ENCODE results near the gene TTC7B.

Gene TTC7B

DNA sequence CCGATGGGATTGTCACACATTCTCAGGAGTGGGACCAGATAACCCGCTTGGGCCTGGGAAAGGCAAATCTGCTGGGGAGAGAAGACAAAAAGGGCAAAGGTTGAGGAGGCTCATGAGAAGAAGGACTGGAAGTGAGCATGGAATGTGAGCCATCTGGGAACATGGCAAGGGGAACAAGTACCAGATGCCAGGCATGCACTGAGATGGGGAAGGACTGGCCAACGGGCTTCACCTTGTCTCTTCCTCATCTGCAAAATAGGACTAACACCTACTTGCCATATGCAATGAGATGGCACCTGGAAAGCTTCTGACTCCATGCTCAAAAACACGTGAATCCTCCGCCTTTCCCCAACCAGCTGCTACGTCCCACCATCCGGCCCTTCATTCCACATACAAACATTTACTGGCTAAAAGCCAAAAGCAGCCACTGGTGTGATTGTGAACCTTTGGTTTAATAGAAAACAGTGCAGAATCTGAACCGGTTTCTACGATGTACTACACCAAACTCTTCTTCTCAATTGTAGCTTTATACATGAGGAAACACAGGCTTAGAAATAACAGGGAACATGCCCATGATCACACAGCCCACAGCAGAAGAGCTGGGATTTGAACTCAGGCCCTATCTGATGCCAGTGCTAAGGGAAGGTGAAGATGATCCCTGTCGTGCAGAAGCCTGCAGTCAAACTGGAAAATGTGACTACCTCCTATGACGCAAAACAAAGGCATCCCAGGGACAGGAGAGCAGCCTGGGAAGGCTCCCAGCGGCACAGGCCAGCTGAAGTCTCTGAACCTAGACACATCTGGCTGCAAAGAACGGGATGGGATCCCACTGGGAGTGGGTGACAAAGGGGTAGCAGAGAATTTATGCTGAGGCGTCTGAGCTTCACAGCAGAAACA, 112.1 kb downstream of the TTC7B start:
- no peak for DNase-seq (ENCODE audit: low spot score)

DNA sequence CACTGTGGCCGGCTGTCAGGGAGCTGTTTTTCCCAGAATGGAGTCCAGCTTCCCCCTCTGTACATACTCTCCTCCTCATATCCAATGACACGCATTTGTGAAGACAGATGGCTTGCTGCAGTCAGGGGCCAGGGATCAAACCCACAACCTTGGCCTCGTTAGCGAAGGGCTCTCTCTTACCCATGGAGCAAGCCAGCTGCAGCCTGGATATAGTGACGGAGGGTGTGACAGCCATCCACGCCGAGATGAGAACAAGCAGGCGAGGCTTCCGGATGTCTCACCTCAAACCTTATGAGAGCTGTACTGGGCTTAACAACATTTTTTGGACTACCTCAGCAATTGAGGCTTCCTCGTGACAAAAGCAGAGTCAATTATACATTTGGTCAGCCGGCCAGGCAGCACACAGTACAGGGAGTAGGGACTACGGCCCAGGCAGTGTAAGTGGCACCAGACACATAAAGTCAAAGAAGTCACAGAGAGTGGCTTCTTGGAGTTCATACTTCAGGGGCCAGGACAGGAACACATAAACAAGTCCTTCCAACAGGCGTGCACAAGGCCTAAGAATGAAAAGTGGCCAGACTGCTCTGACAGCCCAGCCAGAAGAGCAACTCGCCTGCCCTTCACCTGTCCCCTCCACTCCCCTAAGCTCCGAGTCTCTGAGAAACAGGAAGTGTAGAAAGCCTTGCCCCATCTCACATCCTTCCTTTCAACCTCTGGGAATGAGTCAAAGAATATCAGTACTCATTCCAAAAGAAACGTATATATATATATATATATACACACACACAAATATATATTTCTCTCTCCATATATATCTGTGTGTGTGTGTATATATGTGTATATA, 115.1 kb downstream of the TTC7B start:
- DNase-seq (ENCODE audit: low spot score): peak; percentile 34

DNA sequence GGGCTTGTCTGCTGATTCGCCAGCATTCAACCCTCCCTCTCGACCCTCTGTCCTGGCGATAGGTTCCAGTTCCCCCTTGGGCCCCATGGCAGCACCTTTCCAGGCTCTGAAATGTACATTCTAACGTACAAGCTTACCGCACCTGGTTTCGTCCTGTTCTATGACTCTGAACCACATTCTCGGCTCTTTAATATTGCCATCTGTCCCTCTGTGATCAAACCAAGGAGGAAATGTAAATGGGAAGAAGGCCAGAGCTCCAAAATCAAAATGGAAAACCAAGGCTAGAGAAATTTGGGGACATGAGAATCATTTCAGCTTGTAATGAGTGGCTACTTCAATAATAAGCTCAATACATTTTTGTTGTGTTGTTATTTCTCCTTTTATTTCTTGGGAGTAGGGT, 117.2 kb downstream of the TTC7B start:
- no peak for DNase-seq (ENCODE audit: low spot score)

DNA sequence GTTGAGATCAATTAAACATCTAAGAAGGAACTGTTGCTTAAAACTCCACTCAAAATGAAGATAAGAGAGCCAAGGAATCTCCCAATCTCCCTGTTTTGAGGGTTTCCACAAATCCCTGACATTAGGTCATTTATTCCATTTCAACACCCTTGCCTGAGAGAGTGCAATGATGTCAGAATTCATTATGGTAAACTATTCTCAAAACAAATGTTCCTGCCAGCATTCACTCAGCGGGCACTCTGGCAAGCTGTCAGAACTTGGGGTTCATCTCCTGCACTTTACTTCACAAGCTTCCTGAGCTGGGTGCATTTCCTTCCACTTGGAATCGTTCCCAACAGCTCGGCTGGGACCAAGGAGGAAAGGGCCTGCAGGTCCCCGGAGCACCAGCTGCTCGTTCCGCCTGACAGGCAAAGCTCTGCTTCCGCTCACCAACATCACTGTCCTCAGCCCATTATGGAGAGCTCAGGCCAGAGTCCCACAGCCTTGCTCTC, 117.8 kb downstream of the TTC7B start:
- DNase-seq (ENCODE audit: low spot score): no peak

DNA sequence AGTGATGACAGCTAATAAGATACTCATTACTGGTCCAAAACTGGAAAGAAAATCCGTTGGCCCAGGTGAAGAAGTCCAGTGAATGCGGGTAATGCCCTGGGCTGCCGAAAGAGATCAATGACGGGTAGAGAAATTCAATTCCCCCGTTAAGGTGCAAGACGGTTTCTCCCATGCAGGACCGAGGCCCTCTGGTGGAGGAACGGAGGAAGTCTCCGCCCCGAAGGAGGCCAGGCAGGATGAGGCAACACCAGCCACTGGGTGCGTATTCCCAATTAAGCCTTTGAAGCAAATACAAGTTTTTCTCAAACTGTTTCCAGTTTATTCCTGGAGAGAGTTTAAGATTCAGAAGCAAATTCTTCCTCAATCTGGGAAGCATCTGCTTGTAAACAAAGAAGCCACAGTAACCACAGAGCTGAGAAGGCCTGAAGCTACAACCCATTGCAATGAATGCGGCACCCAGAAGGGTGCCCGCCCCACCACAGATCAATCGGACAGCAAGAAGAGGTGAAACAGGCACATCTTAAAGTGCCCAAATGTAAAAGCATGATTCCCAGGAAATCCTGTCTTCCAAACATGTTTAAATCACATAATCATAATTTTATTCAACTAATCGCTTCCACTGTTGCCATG, 118.5 kb downstream of the TTC7B start:
- DNase-seq (ENCODE audit: low spot score): peak; percentile 79

DNA sequence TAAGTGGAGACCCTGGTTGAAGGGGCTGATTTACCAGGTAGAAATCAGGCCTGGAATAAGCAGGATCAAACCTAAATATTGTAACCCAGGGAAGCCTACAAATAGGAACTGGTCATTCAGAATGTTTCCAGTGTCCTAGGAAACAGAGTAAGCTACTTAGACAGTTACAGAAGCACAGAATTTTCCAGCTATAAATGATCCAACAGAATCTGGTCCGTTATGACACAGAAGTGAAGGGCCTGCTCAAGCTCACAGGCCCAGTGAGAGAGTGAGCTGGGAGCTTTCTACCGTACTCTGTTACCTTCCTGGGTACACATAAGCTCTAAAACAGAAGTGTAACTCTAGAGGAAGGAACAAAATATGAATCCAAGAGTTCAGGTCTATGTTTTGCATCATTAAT, 119.1 kb downstream of the TTC7B start:
- DNase-seq (ENCODE audit: low spot score): no peak

DNA sequence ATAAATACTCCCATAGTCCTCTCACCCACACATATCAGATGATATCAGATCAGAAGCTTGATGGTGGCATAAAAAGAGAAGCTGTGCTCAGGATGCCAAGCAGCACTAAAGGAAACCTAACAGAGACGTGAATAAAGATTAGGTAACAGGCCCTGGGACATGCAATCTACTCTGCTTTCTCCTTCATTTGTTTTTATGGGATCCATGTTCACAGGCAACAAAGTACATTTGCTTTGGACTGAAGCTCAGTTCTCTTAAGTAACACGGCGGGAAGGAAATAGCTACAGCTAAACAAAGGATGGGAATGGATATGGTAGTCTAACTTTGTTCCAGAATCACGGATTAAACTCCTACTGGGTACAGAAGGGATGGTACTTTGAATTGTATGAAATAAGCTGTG, 119.5 kb downstream of the TTC7B start:
- DNase-seq (ENCODE audit: low spot score): no peak

DNA sequence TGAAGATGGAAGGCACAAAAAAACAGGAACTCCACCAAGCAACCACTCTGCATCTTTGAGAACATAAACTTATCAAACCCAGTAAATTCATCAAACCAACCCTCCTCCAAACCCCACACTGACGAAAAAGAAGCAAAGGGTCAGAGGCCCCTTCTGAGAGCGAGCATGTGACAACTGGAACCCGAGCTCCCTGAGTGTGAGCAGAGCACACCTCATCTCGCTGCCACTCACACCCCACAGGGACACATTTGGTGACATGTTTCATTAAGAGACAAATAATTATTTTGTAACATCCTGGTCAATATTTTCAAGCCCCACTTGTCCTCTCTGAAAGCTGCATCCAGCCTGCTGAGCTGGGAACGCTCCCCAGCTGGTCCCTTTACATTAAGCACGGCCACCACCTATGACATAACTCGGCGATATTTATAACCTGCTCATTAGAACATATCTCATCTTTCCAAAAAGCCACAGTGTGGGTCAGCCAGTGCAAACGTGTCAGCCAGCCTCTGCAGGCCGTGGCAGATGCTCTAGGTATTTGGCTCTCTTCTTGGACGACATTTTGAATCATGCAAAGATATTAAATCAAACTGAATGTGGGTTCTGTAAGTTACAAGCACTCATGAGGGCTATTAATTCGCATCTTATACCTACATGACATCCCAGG, 120.1 kb downstream of the TTC7B start:
- DNase-seq (ENCODE audit: low spot score): no peak

DNA sequence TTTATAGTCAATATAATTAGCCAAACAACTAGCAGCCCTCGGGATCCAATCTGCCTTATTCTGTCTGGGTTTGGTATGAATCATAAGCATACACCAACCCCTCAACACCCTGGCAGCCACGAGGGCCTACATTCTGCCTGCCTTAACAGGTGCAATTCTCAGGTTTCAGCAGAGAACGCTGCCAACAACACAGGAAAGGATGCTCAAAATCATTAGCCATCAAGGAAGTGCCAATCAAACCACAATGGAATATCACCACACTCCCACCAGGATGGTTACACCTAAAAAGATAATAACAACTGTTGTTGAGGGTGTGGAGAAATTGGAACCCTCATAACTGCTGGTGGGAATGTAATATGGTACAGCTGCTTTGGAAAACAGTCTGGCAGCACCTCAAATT, 122.8 kb downstream of the TTC7B start:
- no peak for DNase-seq (ENCODE audit: low spot score)

DNA sequence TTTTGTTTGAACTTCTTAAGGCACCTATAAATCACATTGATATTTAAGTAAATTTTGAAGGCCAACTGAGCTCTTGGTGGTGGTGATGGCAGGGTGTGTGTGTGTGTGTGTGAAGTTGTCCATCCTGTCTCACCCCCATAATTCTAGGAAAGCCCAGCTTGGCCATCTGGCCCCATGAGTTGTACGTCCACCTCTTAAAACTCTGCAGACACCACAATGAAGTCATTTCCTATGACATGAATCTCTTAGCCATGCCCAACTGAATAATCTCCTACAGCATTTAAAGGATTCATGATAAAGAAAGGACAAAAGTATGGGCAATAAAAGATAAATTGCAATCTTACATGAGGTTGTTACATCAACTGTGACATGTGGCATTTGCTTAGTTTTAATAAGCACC, 123.4 kb downstream of the TTC7B start:
- DNase-seq (ENCODE audit: low spot score): no peak

DNA sequence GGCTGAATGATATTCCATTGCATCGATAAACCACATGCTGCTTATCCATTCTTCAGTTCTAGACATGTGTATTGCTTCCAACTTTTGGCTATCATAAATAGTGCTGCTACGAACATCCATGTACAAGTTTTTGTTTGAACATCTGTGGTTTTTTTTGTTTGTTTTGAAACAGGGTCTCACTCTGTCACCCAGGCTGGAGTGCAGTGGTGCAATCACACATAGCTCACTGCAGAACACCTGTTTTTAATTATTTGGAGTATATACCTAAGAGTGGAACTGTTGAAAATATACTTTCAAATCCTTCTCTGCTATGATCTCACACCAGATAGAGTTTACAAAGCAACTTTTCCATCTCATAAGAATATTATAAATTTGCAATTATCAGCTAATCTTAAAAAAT, 124.2 kb downstream of the TTC7B start:
- DNase-seq (ENCODE audit: low spot score): no peak

DNA sequence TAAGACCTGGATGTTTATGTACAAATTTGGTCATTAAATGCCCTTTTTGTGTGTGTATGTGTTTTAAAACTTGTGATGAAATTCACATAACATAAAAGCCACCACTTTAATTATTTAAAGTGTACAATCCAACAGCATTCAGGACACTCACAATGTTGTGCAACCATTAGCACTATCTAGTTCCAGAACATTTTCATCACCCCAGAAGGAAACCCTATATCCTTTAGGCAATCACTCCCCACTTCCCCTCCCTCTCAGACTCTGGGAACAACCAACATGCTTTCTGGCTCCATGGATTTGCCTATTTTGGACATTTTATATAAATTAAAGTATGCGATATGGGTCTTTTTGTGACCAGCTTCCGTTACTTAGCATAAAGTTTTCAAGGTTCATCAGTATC, 124.6 kb downstream of the TTC7B start:
- no peak for DNase-seq (ENCODE audit: low spot score)

DNA sequence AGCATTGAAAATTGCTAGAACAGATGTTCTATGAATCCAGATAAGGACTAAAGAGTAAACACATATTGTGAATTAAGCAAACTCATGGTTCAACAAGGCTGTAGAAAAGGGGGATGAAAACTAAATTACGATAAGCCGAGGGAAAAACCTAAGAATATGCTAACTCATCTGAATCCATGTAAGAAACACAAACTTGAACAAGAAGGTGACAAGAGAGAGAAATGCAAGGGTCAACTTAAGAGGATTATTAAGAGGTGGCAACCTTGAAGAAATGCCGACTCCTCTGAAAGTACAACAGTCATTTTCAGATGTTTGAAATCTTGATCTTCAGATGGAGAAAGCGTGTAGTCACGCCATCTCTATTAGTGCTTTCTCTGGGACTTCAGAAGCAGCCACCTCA, 128.6 kb downstream of the TTC7B start:
- DNase-seq (ENCODE audit: low spot score): no peak

DNA sequence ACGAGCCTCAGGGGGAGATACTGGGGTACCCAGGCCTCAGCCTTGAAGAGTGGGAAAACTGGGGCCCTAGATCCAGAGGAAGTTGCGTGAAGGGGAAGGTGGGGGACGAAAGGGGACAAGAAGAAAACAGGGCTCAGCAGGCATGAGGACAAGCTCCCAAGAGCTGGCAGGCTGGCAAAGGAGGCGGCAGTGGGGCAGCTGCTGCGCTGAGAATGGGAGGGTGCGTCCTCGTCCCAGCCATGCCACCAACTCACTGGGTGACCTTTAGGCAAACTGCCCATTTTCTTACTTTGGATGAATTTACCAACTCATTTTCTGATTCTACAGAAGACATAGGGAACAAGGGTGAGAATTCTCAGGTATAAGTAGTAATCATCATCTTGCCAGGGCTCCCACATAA, 133.6 kb downstream of the TTC7B start:
- no peak for DNase-seq (ENCODE audit: low spot score)

DNA sequence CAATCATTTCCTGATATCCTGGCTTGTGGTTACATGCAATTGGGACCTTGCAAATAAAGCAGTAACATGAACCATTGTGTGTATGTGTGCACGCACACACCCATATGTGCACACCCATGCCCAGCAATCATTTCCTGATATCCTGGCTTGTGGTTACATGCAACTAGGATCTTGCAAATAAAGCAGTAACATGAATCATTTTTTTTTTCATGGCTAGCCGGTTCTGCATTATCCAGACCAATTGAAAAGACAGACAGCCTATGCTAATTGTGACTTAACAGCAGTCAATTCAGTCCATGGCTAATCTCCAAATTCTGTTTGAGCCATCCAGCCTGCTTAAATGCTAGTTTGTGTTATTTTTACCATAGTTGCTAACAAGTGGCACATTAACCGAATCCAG, 134.3 kb downstream of the TTC7B start:
- no peak for DNase-seq (ENCODE audit: low spot score)

DNA sequence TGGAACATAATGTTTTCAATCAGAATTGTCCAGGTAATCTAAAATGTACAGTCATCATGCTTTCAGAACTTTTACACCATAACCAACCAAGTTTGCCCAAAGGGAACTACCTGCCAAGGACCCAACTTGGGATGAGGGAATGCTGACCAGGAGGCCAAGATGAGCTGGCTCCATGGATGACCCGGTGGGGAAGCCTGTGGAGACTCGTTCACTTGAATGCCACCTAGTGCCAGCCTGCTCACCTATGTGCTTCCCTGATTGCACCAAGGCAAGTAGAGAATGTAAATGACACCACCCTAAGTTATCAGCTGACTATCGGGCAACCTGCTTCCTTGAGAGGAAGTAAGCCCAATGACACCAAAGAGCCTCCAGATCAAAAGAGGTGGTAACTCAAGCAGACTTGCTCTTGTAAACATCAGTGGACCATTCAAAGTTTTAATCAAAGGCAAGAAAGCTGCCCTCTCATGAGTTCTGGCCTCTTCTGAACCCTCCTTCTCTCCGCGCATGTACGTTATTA, 137.3 kb downstream of the TTC7B start:
- DNase-seq (ENCODE audit: low spot score): no peak

DNA sequence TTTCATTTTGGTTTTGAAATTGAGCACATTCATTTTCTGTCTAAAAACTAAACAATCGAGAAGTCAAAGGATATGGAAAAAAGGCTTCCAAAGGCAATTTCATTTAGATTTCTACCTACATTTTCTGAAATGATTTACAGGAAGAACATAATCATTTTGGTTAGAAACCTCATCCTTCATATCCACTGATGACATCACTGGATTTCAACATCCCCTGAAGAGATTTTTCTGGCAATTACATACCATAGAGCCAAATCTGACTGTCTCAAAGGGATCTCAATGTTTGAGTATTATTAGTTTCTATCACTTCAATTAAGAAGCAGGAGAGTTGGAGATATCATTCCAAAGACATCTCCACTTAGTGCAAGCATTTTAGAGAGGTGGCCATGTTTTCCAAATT, 137.8 kb downstream of the TTC7B start:
- DNase-seq (ENCODE audit: low spot score): no peak

DNA sequence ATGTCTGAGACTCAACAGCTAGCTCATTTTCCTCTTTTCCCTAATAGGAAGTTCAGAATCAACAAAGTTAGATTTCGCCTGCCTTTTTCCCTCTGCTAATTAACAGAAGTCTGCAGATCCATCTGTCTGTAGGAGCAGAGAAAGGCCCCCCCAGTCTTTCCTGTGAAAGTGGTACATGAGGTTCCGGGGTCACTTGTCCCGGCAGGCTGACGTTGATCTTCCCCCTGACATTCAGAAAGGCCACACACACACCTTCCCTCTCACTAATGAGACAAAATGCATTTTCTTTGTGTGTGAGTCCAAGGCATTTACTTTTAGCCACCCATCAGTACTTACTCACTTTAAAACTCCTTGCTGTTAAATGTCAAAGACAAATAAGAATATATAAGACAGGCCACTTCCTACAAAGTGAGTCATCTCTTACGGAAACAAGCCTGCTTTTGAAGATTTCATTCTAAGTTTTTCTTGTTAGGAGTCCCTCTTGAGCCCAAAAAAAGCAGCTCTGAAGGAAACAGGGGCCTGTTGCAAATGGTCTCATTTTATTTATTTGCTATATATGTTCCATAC, 138.7 kb downstream of the TTC7B start:
- DNase-seq (ENCODE audit: low spot score): peak; percentile 18

DNA sequence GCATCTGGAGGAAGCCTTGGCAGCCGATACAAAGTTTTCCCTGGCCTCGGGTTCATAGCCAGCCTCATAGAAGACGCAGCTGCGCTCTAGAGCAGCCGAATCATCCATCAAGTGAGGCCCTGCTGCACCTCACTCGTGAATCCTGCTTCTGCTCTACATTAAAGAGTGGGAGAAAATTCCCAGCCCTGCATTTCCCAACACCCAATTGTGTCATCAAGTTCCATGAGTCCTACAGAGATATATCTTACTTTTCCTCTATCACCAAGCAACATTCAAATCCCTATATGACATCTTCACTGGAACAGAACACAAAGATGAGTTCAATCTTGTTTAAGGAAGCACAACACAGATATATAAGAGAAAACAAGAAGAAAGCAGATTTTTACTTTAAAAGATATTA, 139.3 kb downstream of the TTC7B start:
- DNase-seq (ENCODE audit: low spot score): no peak

DNA sequence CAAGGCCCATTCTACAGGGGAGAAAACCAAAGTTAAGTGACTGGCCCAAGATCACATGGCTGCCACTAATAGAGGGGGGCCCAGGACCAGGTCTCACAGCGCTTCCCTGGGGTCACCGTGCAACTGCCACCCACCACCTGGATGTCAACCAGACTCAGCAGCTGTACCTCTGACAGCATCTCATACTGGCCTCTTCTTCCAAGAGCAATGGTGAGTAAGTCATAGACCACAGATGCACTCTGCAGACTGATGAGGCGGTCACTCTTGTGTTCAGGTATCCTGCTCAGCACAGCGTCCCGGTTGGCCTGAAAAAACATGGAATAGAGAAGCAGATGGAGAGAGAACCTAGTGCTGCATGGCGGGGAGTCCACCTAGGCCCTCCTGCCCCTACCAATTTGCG, 139.9 kb downstream of the TTC7B start:
- no peak for DNase-seq (ENCODE audit: low spot score)

DNA sequence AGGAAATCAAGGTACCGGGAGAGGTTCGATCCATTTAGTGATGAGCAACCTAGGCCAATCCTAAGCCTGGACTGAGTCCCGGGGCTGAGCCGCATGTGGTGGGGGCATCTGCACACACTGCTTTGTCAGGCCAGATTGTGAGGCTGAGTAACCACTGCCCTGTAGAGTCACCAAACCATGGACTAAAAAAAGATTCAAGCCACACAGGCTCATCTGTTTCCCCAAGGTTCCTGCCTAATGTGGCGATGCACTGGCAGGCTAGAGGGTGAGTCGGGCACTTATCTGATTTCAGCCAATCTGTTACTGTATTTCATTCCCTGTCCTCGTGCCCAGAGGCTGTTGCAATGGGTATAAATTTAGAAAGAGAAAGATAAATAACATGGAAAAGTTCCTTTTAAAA, 140.8 kb downstream of the TTC7B start:
- DNase-seq (ENCODE audit: low spot score): no peak

DNA sequence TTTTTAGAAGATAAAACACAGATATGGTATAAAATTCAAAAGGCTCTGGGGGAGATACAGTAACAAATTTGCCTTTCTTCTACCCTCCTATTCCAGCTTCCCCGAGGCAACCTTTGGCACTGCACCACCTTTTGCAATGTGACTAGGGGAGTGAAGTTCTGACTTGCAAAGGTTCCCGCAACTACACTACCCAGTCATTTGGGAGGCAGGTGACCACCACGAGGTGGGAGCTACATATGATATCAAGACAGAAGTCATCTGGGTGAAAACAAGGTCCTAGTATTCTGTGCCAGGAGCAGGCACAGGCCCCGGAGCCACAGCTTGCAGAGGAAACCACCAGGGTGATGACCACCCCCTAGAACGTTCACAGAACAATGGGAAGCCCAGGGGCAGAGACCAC, 141.5 kb downstream of the TTC7B start:
- DNase-seq (ENCODE audit: low spot score): no peak
